HepG2 (cell line): ENCODE measurements around the gene ARG2. TPM values are rescaled to one million over a fixed set of nuclear protein-coding genes. Genes with fewer than 3 reads are reported as not detected.

ENCODE experiments used
- AFF4 ChIP-seq: sonication (generic); formaldehyde crosslinking; IDR thresholded peaks from 2 replicates; pipeline ENCODE4 v1.4.0; 2020; ENCODE audit warnings: missing genetic modification reagents
- AGO1 ChIP-seq: fragments of 200-400 bp; formaldehyde crosslinking; IDR thresholded peaks from 2 replicates; pipeline ENCODE4 v1.6.1; 2017; ENCODE audit warnings: mild to moderate bottlenecking, low read depth, low read length, moderate library complexity; ENCODE audit not compliant: poor library complexity, severe bottlenecking
- AGO2 ChIP-seq: fragments of 200-400 bp; formaldehyde crosslinking; optimal IDR thresholded peaks from 2 replicates; pipeline ENCODE3; 2017; ENCODE audit warnings: mild to moderate bottlenecking, low read depth, low read length, moderate library complexity
- AHDC1 ChIP-seq: sonication (generic); formaldehyde crosslinking; IDR thresholded peaks from 2 replicates; pipeline ENCODE4 v1.5.1; 2020; ENCODE audit warnings: mild to moderate bottlenecking, missing genetic modification reagents, borderline replicate concordance
- CC2D1A ChIP-seq: sonication (generic); formaldehyde crosslinking; IDR thresholded peaks from 2 replicates; pipeline ENCODE4 v1.8.1; 2023; ENCODE audit warnings: mild to moderate bottlenecking, missing genetic modification reagents
- CCDC6 ChIP-seq: sonication (generic); formaldehyde crosslinking; IDR thresholded peaks from 2 replicates; pipeline ENCODE4 v1.8.1; 2022; ENCODE audit warnings: mild to moderate bottlenecking, missing genetic modification reagents, moderate library complexity
- JUNB ChIP-seq: sonication (generic); formaldehyde crosslinking; IDR thresholded peaks from 2 replicates; pipeline ENCODE4 v1.8.0; 2022; ENCODE audit warnings: missing genetic modification reagents, mild to moderate bottlenecking, borderline replicate concordance
- MTF2 ChIP-seq: sonication (generic); formaldehyde crosslinking; IDR thresholded peaks from 2 replicates; pipeline ENCODE4 v1.5.0; 2020; ENCODE audit warnings: missing genetic modification reagents, borderline replicate concordance
- REL ChIP-seq: sonication (generic); formaldehyde crosslinking; conservative IDR thresholded peaks from 2 replicates; pipeline ENCODE4 v1.8.0; 2022; ENCODE audit warnings: mild to moderate bottlenecking, missing genetic modification reagents, moderate library complexity
- SAFB2 ChIP-seq: sonication (generic); formaldehyde crosslinking; IDR thresholded peaks from 2 replicates; pipeline ENCODE4 v1.5.1; 2020; ENCODE audit warnings: missing genetic modification reagents, low read depth, mild to moderate bottlenecking, borderline replicate concordance
- SNAI1 ChIP-seq: sonication (generic); formaldehyde crosslinking; IDR thresholded peaks from 2 replicates; pipeline ENCODE4 v1.5.0; 2020; ENCODE audit warnings: mild to moderate bottlenecking, missing genetic modification reagents, borderline replicate concordance
- TEAD2 ChIP-seq: sonication (generic); formaldehyde crosslinking; IDR thresholded peaks from 2 replicates; pipeline ENCODE4 v1.9.0; 2021; ENCODE audit warnings: missing genetic modification reagents
- TEAD3 ChIP-seq: optimal IDR thresholded peaks from 2 replicates; pipeline ENCODE3; 2016; ENCODE audit warnings: borderline replicate concordance
- ZNF597 ChIP-seq: sonication (generic); formaldehyde crosslinking; IDR thresholded peaks from 2 replicates; pipeline ENCODE4 v1.5.0; 2020; ENCODE audit warnings: missing genetic modification reagents
- ZNF598 ChIP-seq: sonication (generic); formaldehyde crosslinking; IDR thresholded peaks from 2 replicates; pipeline ENCODE4 v1.5.1; 2020; ENCODE audit warnings: mild to moderate bottlenecking, missing genetic modification reagents, borderline replicate concordance
- ZNF670 ChIP-seq: sonication (generic); formaldehyde crosslinking; IDR thresholded peaks from 2 replicates; pipeline ENCODE4 v1.8.0; 2022; ENCODE audit warnings: mild to moderate bottlenecking, missing genetic modification reagents, borderline replicate concordance
- polyA plus RNA-seq, 8 experiments: library from polyadenylated mRNA; depleted of rRNA in 3 of 8; stranded (reverse) in 7 of 8; unstranded in 1 of 8; fragments of >200 nt; fragmentation: Illumina TruSeq in 4 of 8; extraction: Trizol in 4 of 8; gene quantifications; 2 replicates each; pipeline versions ENCODE4 v1.2.1 to v1.2.3, GENCODE V29; 2011 to 2016; ENCODE audit warnings: low read depth in 4 of 8, missing spikeins in 1 of 8, mixed read lengths in 1 of 8; ENCODE audit not compliant: insufficient read depth in 1 of 8
- total RNA-seq, 5 experiments: library from RNA; depleted of rRNA; stranded (reverse); fragments of >200 nt; fragmentation: Illumina TruSeq; extraction: Trizol; gene quantifications; 2 replicates each; pipeline ENCODE4 v1.2.3, GENCODE V29; 2016; ENCODE audit warnings: low read depth in 1 of 5
- TF ChIP-seq, protein P1 (sequence below): sonication (generic); formaldehyde crosslinking; IDR thresholded peaks from 2 replicates; pipeline ENCODE4 v1.5.0; 2020; ENCODE audit warnings: missing genetic modification reagents

The ARG2 gene
- total and polyA plus RNA-seq, 2 of the 13 experiments (the other 11 are each of a cell fraction or from before 2014, with no cell fraction given), result 37.5 to 73.6 TPM

- TF ChIP-seq TEAD2 (CRISPR knock-in tag) (no peak), REL (CRISPR knock-in tag) (no peak), CCDC6 (CRISPR knock-in tag) (no peak; the same call in 1 of the 2 replicates), ZNF598 (CRISPR knock-in tag) (no peak), AFF4 (no peak), ZNF597 (no peak), AHDC1 (CRISPR knock-in tag) (no peak), AGO1 (no peak), CC2D1A (CRISPR knock-in tag) (no peak), SNAI1 (CRISPR knock-in tag) (no peak), AGO2 (no peak), MTF2 (CRISPR knock-in tag) (no peak), SAFB2 (CRISPR knock-in tag) (no peak), JUNB (CRISPR knock-in tag) (no peak), ZNF670 (CRISPR knock-in tag) (no peak), TEAD3 (CRISPR knock-in tag) (peak; percentile 22)
- TF ChIP-seq, protein P1, sequence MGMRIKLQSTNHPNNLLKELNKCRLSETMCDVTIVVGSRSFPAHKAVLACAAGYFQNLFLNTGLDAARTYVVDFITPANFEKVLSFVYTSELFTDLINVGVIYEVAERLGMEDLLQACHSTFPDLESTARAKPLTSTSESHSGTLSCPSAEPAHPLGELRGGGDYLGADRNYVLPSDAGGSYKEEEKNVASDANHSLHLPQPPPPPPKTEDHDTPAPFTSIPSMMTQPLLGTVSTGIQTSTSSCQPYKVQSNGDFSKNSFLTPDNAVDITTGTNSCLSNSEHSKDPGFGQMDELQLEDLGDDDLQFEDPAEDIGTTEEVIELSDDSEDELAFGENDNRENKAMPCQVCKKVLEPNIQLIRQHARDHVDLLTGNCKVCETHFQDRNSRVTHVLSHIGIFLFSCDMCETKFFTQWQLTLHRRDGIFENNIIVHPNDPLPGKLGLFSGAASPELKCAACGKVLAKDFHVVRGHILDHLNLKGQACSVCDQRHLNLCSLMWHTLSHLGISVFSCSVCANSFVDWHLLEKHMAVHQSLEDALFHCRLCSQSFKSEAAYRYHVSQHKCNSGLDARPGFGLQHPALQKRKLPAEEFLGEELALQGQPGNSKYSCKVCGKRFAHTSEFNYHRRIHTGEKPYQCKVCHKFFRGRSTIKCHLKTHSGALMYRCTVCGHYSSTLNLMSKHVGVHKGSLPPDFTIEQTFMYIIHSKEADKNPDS (CRISPR knock-in tag), result no peak
Observed at GRCh38 chr14:67694791-67695393, 75.2 kb downstream of the ARG2 start (continued).
